Common myeloid progenitor, CD34-positive (primary cell): ENCODE results near the gene CKAP4.

ENCODE experiments used
- CTCF ChIA-PET: fragments of 350-600 bp; sonication (Branson Sonifier 250); formaldehyde crosslinking; loops from one replicate; lab custom pipeline; 2021; ENCODE audit warnings: antibody characterized with exemption; lab: Charles Lee
- POLR2A ChIA-PET: fragments of 350-600 bp; sonication (Branson Sonifier 250); formaldehyde crosslinking; loops from one replicate; lab custom pipeline; 2021; ENCODE audit warnings: antibody characterized with exemption; lab: Charles Lee
- DNase-seq, 3 donors: peaks; one replicate each; pipeline versions ENCODE4 v3.0.0 to v3.0.0-alpha.2; 2013
- H3K27ac ChIP-seq, 2 experiments: 1 replicate in 1 of 2; 2 replicates in 1 of 2; pipeline ENCODE4 v1.7.0; 2013; ENCODE audit warnings: inconsistent platforms in 2 of 2, low read length in 2 of 2, mild to moderate bottlenecking in 2 of 2, low read depth in 1 of 2, moderate library complexity in 1 of 2; ENCODE audit not compliant: severe bottlenecking in 2 of 2, insufficient read depth in 1 of 2, poor library complexity in 1 of 2
- H3K27me3 ChIP-seq, 5 experiments: replicated peaks in 2 of 5; 1 replicate in 3 of 5; 2 replicates in 2 of 5; pipeline versions ENCODE4 v1.6.1 to v1.7.0; 2013; ENCODE audit warnings: low read length in 4 of 5, mild to moderate bottlenecking in 2 of 5, moderate library complexity in 2 of 5, inconsistent platforms in 1 of 5; ENCODE audit not compliant: insufficient read depth in 5 of 5, control insufficient read depth in 4 of 5
- H3K36me3 ChIP-seq, 4 experiments: 1 replicate in 2 of 4; 2 replicates in 2 of 4; pipeline versions ENCODE4 v1.6.1 to v1.7.0; 2013; ENCODE audit warnings: low read length in 3 of 4, control low read depth in 1 of 4, mild to moderate bottlenecking in 1 of 4; ENCODE audit not compliant: control insufficient read depth in 4 of 4, insufficient read depth in 4 of 4
- H3K4me1 ChIP-seq, 4 experiments: 1 replicate in 3 of 4; 2 replicates in 1 of 4; pipeline versions ENCODE4 v1.6.1 to v1.7.1; 2013; ENCODE audit warnings: low read length in 3 of 4, mild to moderate bottlenecking in 3 of 4, control low read depth in 1 of 4, inconsistent platforms in 1 of 4, moderate library complexity in 1 of 4; ENCODE audit not compliant: control insufficient read depth in 4 of 4, insufficient read depth in 4 of 4; ENCODE audit errors: control extremely low read depth in 1 of 4
- H3K4me3 ChIP-seq, 7 experiments: 1 replicate in 4 of 7; 2 replicates in 3 of 7; pipeline versions ENCODE4 v1.5.1 to v1.7.0; 2013; ENCODE audit warnings: mild to moderate bottlenecking in 7 of 7, low read length in 6 of 7, moderate library complexity in 6 of 7, inconsistent platforms in 2 of 7, low read depth in 2 of 7, control low read depth in 1 of 7; ENCODE audit not compliant: insufficient read depth in 4 of 7, control insufficient read depth in 1 of 7; ENCODE audit errors: extremely low read depth in 1 of 7
- H3K9me3 ChIP-seq, 5 experiments: 1 replicate in 4 of 5; 2 replicates in 1 of 5; pipeline versions ENCODE4 v1.6.1 to v1.7.1; 2013; ENCODE audit warnings: low read length in 4 of 5, mild to moderate bottlenecking in 2 of 5, inconsistent platforms in 1 of 5, low read depth in 1 of 5, moderate library complexity in 1 of 5; ENCODE audit not compliant: control insufficient read depth in 4 of 5, insufficient read depth in 2 of 5; ENCODE audit errors: control extremely low read depth in 1 of 5
- WGBS: methylation state at CpG from one replicate; pipeline ENCODE4 v1.1.5; 2013; ENCODE audit not compliant: insufficient coverage; 5-methylcytosine and 5-hydroxymethylcytosine counted together

The CKAP4 gene

GRCh38 chr12:106224355-106224706 lies 23.5 kb downstream of the CKAP4 start:
- no peak for DNase-seq
- Histone ChIP-seq H3K27me3 (peaks cover 0 to 6% (median 4%) of the 10 kb centered on the region in 5 experiments), H3K27ac (no peak overlapping the region), H3K9me3 (no peaks in the 10 kb centered on the region), H3K4me3 (no peak overlapping the region), H3K4me1 (peaks cover 0 to 5% (median 0%) of the 10 kb centered on the region in 4 experiments), H3K36me3 (no peaks in the 10 kb centered on the region)
- POLR2A ChIA-PET = no interaction called here
- CTCF ChIA-PET = interaction anchor here (0.6 to 2.4 kb wide), 14 partner anchors 9 to 134 kb away, joined by 3 to 10 read pairs (median 3); partner anchors contain the start of gene POLR3B
- 76% methylated on average over 2 of the region's 4 CpGs for WGBS

GRCh38 chr12:106223485-106224354 lies 24.1 kb downstream of the CKAP4 start:
- no peaks in the 10 kb centered on the region for H3K36me3 ChIP-seq
- peaks cover 0 to 5% (median 0%) of the 10 kb centered on the region in 4 experiments for H3K4me1 ChIP-seq
- 44% methylated on average over 9 of the region's 9 CpGs for WGBS
- POLR2A ChIA-PET = no interaction called here
- no peak overlapping the region for H3K27ac ChIP-seq
- H3K9me3 ChIP-seq = peaks cover 0 to 4% (median 0%) of the 10 kb centered on the region in 5 experiments
- no peak overlapping the region for H3K4me3 ChIP-seq
- peaks cover 0 to 4% (median 2%) of the 10 kb centered on the region in 5 experiments for H3K27me3 ChIP-seq
- peak; percentile 46 to 74 (median 69) for DNase-seq
- CTCF ChIA-PET = interaction anchor here (0.6 to 2.4 kb wide), 17 partner anchors 10 to 812 kb away, joined by 3 to 10 read pairs (median 3); partner anchors contain the start of gene POLR3B

DNA sequence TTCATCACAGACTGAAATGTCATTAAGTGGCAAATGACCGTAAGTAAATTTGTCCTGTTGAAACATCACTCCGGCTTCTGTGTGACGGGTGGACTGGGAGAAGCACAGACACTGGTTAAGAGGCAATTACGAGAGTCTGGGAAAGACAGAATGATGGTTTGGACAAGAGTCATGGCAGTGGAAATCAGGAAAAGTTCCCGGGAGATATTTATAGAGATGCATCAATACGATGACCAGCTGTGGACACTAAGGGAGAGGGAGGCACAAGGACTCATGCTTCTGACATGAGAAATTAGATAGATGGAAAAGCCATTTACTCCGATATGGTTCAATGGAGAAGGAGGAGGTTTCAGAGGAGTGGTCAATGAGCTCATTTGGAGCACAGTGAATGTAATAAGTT lies 27.3 kb downstream of the CKAP4 start:
- peaks cover 0 to 5% (median 0%) of the 10 kb centered on the region in 5 experiments for H3K27me3 ChIP-seq
- H3K4me3 ChIP-seq = no peak overlapping the region
- peaks cover 0 to 5% (median 0%) of the 10 kb centered on the region in 4 experiments for H3K4me1 ChIP-seq
- no peak overlapping the region for H3K27ac ChIP-seq
- WGBS = 100% methylated on average over 7 of the region's 7 CpGs
- H3K9me3 ChIP-seq = peaks cover 0 to 24% (median 4%) of the 10 kb centered on the region in 5 experiments
- DNase-seq = no peak
- ChIA-PET POLR2A (no interaction called here), CTCF (no interaction called here)
- H3K36me3 ChIP-seq = no peaks in the 10 kb centered on the region

DNA sequence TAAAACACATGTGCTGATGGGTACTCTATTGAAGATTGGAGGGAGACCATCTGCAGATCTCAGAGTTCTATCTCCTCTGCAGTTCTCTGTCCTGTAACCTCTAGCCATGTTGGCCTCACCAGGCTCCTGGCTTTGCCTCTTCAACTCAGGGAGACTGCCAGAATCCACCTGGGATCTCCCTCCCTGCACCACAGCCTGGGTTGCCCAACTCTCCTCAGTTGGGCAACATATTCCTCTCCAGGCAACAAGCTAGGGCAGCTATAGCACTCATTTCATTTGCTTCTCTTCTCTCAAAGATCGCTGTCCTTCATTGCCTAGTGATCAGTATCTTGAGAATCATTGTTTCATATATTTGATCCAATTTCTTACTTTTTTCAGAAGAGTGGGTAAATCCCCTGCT lies 28.8 kb downstream of the CKAP4 start:
- no CpG with 5 or more reads among the region's 1 CpG for WGBS
- Histone ChIP-seq H3K36me3 (no peaks in the 10 kb centered on the region), H3K27me3 (peaks cover 0 to 13% (median 0%) of the 10 kb centered on the region in 5 experiments), H3K4me3 (no peak overlapping the region), H3K4me1 (peaks cover 0 to 5% (median 0%) of the 10 kb centered on the region in 4 experiments), H3K9me3 (peaks cover 0 to 24% (median 4%) of the 10 kb centered on the region in 5 experiments), H3K27ac (no peak overlapping the region)
- CTCF ChIA-PET = no interaction called here
- POLR2A ChIA-PET = no interaction called here
- no peak for DNase-seq

DNA sequence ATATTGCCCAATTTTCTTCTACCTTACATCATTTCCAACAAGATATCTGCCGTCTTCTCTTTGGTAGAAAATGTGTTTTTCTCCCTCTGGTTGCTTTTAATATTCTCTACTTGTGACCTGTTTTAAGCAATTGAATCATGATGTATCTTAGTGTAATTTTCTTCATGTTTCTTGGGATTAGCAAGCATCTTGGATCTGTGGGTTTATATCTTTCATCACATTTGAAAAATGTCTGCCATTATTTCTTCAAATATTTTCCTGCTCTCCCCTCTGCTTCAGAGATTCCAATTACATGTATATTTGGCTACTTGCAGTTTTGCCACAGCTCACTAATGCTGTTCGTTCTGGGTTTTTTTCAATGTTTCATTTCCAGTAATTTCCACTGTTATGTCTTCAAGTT lies 30.1 kb downstream of the CKAP4 start:
- peaks cover 0 to 18% (median 2%) of the 10 kb centered on the region in 5 experiments for H3K27me3 ChIP-seq
- H3K4me3 ChIP-seq = no peak overlapping the region
- H3K27ac ChIP-seq = no peak overlapping the region
- no peak for DNase-seq
- CTCF ChIA-PET = no interaction called here
- peaks cover 0 to 24% (median 4%) of the 10 kb centered on the region in 5 experiments for H3K9me3 ChIP-seq
- POLR2A ChIA-PET = no interaction called here
- WGBS = 100% methylated on average over 1 of the region's 2 CpGs
- no peaks in the 10 kb centered on the region for H3K36me3 ChIP-seq
- peaks cover 0 to 5% (median 0%) of the 10 kb centered on the region in 4 experiments for H3K4me1 ChIP-seq

- Histone ChIP-seq H3K27ac (no peak overlapping the region), H3K36me3 (no peaks in the 10 kb centered on the region), H3K4me3 (no peak overlapping the region), H3K4me1 (no peaks in the 10 kb centered on the region), H3K27me3 (peaks cover 0 to 29% (median 4%) of the 10 kb centered on the region in 5 experiments), H3K9me3 (peaks cover 0 to 24% (median 4%) of the 10 kb centered on the region in 5 experiments)
- CTCF ChIA-PET = no interaction called here
- POLR2A ChIA-PET = no interaction called here
- WGBS = 95% methylated on average over 4 of the region's 4 CpGs
- no peak for DNase-seq
These were observed 33.2 kb downstream of the CKAP4 start for GRCh38 chr12:106214571-106214970.

DNA sequence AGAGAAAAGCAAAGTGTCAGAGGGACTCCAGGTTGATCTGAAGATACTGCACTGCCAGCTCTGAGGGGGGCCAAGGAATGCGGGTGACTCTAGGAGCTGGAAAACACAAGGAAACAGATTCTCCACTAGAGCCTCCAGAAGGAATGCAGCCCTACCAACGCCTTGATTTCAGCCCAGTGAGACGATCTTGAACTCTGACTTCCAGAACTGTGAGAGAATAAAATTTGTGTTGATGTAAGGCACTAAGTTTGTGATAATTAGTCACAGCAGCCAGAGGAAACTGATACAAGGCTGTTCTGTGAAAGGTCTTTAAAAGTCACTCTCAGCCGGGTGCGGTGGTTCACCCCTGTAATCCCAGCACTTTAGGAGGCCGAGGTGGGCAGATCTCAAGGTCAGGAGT lies 34.2 kb downstream of the CKAP4 start:
- POLR2A ChIA-PET = no interaction called here
- Histone ChIP-seq H3K9me3 (peaks cover 0 to 20% (median 4%) of the 10 kb centered on the region in 5 experiments), H3K27ac (no peak overlapping the region), H3K4me3 (no peak overlapping the region), H3K36me3 (no peaks in the 10 kb centered on the region), H3K27me3 (peaks cover 0 to 29% (median 4%) of the 10 kb centered on the region in 5 experiments), H3K4me1 (no peaks in the 10 kb centered on the region)
- WGBS = 87% methylated on average over 3 of the region's 6 CpGs
- DNase-seq = no peak
- CTCF ChIA-PET = no interaction called here
